Naive B cell (primary cell): ENCODE data around the gene CEP85L. TPM values are rescaled to one million over a fixed set of nuclear protein-coding genes. Genes with fewer than 3 reads are reported as not detected.

Source experiments
- ATAC-seq, 2 donors: fragments of 150-1000 bp; cut with Tn5 transposase; 2 replicates each; pipeline ENCODE4 v1.10.0; 2021; ENCODE audit warnings: low read depth in 2 of 2, mild to moderate bottlenecking in 2 of 2, moderate library complexity in 2 of 2
- DNase-seq: peaks from one replicate; pipeline ENCODE4 v3.0.0; 2022
- H3K27ac Mint-ChIP-seq, 6 donors: one replicate each; pipeline ENCODE4 v1.8.0; 2020 to 2022; ENCODE audit warnings: mild to moderate bottlenecking in 6 of 6, mixed read lengths in 6 of 6, moderate library complexity in 5 of 6, inconsistent platforms in 2 of 6
- H3K27me3 Mint-ChIP-seq, 3 donors: one replicate each; pipeline ENCODE4 v1.8.0; 2021 to 2022; ENCODE audit warnings: mixed read lengths in 3 of 3, mild to moderate bottlenecking in 1 of 3
- H3K36me3 Mint-ChIP-seq, 2 donors: one replicate each; pipeline ENCODE4 v1.8.0; 2020 to 2022; ENCODE audit warnings: mixed read lengths in 2 of 2, inconsistent platforms in 1 of 2, mild to moderate bottlenecking in 1 of 2
- H3K4me1 Mint-ChIP-seq, 3 donors: one replicate each; pipeline ENCODE4 v1.8.0; 2020 to 2022; ENCODE audit warnings: mixed read lengths in 3 of 3, inconsistent platforms in 1 of 3, mild to moderate bottlenecking in 1 of 3, moderate library complexity in 1 of 3
- H3K4me3 Mint-ChIP-seq, 8 donors: one replicate each; pipeline ENCODE4 v1.8.0; 2020 to 2022; ENCODE audit warnings: mild to moderate bottlenecking in 8 of 8, mixed read lengths in 8 of 8, moderate library complexity in 8 of 8, inconsistent platforms in 2 of 8
- H3K9me3 Mint-ChIP-seq, 7 donors: one replicate each; pipeline ENCODE4 v1.8.0; 2020 to 2022; ENCODE audit warnings: mixed read lengths in 7 of 7, mild to moderate bottlenecking in 5 of 7, inconsistent platforms in 2 of 7, moderate library complexity in 1 of 7
- polyA plus RNA-seq, 6 donors: library from polyadenylated mRNA; unstranded; fragments of 300-500 nt; fragmentation: Illumina TruSeq; gene quantifications; one replicate each; pipeline ENCODE4 v1.2.3, GENCODE V29; 2021; ENCODE audit warnings: low read depth in 6 of 6

The CEP85L gene
- 10 to 100 TPM; 19.6 to 31.0 (median 25.0) TPM for polyA plus RNA-seq

DNA sequence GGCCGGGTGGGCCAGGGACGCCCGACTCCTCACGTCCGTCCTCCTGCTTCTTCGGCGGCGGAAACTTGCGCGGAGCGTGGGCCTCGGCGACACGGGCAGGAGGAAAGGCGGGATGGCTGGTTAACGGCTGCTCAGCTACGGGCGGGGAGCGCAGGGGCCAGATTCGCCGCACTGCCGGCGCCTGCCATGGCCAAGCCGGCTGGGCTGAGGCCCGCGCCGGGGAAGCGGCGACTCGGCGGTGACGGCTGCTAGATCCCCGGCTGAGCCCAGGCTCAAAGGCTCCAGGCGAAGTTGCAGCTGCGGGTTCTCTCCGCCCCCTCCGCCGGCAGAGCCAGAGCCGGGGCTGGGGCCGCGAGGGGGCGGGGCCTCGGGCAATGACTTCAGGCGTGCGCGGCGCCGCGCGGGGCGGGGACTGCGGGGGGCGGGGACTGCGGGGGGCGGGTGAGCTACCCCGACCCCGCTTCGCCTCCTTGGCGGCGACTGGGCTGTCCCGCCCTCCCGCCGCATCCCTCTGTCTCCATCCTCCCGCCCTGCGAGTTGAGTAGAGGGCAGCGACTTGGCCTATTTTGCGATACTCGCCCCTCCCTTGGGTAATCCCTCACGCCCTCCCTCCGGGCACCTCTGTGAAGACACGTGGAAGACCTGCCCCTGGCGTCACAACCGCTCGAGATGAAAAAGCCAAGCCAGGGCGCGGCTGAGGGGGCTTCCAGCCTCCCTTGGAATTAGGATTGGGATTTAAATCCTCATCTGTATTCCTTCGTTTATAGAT is at the start of gene CEP85L:
Gene CEP85L, minus strand, starts transcription at position 310 of the 769 bp plus-strand sequence. CDS start 322 bp downstream, outside the sequence.
- H3K27ac Mint-ChIP-seq, result peak within 1 kb of the TSS; percentile 89 to 98 (median 94)
- H3K36me3 Mint-ChIP-seq, result no peaks in the 10 kb centered on the region
- no peaks in the 10 kb centered on the region for H3K9me3 Mint-ChIP-seq
- peak; percentile 88 for ATAC-seq
- H3K4me1 Mint-ChIP-seq, result peaks cover 15 to 25% (median 16%) of the 10 kb centered on the region in 3 donors
- no peaks in the 10 kb centered on the region for H3K27me3 Mint-ChIP-seq
- DNase-seq, result peak; percentile 88
- H3K4me3 Mint-ChIP-seq, result peak within 1 kb of the TSS; percentile 87 to 98 (median 93)

DNA sequence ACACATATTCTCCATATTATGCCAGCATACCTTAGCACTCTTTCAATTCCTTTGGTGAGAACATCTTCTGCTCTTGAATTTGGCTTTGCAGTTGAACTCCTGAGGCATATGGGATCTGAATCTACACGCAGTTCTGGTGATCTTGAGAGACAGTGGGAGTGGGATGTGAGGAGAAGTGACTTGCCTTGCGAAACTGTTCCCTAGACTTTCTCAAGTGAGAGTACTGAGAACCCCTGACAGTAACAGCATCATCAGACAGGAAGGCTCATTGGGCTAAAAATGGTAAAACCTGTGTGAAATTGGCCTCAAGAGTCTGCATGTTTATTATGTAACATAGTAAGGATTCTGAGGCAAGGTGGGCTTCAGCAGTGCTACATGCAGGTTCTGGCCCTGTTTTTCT is 49.1 kb upstream of the CEP85L start:
- DNase-seq, result no peak
- Mint-ChIP-seq H3K4me3 (no peak overlapping the region), H3K36me3 (peaks cover 15 to 26% of the 10 kb centered on the region in 2 donors), H3K27ac (peak overlapping the region in 2 of 6 donors; percentile 37 to 39), H3K4me1 (peaks cover 46 to 84% (median 56%) of the 10 kb centered on the region in 3 donors), H3K9me3 (peaks cover 0 to 3% (median 0%) of the 10 kb centered on the region in 7 donors), H3K27me3 (no peaks in the 10 kb centered on the region)
- no peak for ATAC-seq

DNA sequence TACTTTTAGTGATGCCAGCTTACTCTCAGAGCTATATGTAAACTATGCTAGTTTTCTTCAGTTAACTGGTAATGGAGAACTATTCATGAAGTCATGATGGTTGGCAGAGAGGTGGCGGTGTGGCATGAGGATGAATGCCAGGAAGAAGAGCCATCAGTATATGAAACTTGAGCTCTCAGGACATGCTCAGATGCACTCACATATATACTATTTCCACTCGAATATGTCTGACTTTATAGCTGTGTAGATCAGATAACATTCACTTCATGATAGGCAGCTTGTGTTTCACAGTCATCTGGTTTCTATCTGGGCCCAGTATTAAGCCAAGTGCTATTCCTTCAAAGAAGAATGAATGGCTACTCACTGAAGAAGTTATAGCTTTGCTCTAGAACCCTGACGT is 46.2 kb upstream of the CEP85L start:
- Mint-ChIP-seq H3K4me1 (peaks cover 44 to 70% (median 54%) of the 10 kb centered on the region in 3 donors), H3K27me3 (no peaks in the 10 kb centered on the region), H3K4me3 (no peak overlapping the region), H3K9me3 (peaks cover 0 to 3% (median 0%) of the 10 kb centered on the region in 7 donors), H3K36me3 (peaks cover 15 to 37% of the 10 kb centered on the region in 2 donors), H3K27ac (peak overlapping the region in 2 of 6 donors; percentile 60 to 62)
- ATAC-seq (peak; percentile 39 to 47), DNase-seq (no peak)

DNA sequence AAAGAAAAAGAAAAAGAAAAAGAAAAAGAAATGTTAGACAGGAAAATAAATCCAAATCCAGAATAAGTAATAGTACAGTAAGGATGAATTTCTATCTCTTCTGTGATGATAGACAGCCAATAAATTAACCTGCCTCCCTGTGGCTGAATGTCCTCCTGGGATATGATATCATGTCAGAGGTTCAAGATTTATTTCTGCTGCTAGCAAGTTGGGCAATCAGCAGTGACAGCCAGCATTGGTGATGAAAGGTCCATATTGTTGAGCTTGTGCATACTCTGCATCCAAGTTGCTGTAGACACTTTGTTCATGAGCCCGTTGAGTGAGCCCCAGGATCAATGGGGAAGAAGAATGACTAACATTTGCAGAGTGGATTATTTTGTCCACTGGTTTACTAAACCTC is 44.9 kb upstream of the CEP85L start:
- no peak overlapping the region for H3K4me3 Mint-ChIP-seq
- H3K36me3 Mint-ChIP-seq, result peaks cover 11 to 34% of the 10 kb centered on the region in 2 donors
- DNase-seq, result no peak
- no peak for ATAC-seq
- H3K27me3 Mint-ChIP-seq, result no peaks in the 10 kb centered on the region
- peaks cover 38 to 60% (median 49%) of the 10 kb centered on the region in 3 donors for H3K4me1 Mint-ChIP-seq
- H3K9me3 Mint-ChIP-seq, result peaks cover 0 to under 1% (median 0%) of the 10 kb centered on the region in 7 donors
- H3K27ac Mint-ChIP-seq, result peak overlapping the region in 4 of 6 donors; percentile 16 to 74 (median 52)

DNA sequence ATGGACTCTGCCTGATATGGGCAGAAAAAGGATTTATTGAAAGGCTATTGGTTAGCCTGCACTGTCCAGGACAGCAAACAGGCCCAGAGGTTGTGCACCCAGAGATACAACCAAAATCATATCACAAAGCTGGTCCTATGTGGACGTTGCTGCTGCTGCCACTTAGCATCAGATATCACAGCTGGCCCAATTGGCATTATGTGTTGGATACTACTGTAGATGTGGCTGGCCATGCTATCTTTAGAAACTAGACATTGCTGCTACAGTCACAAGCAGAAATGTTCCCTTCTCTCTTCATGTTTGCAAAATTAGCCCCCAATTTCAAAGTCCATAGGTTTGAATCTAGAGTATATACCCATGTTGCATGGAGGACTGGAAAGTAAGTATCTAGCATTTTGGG is 42.2 kb upstream of the CEP85L start:
- Mint-ChIP-seq H3K36me3 (peaks cover 8 to 38% of the 10 kb centered on the region in 2 donors), H3K27ac (peak overlapping the region in 3 of 6 donors; percentile 0 to 69 (median 21)), H3K27me3 (no peaks in the 10 kb centered on the region), H3K4me1 (peaks cover 39 to 59% (median 46%) of the 10 kb centered on the region in 3 donors), H3K4me3 (no peak overlapping the region), H3K9me3 (peaks cover 0 to 1% (median 0%) of the 10 kb centered on the region in 7 donors)
- ATAC-seq (no peak), DNase-seq (no peak)

DNA sequence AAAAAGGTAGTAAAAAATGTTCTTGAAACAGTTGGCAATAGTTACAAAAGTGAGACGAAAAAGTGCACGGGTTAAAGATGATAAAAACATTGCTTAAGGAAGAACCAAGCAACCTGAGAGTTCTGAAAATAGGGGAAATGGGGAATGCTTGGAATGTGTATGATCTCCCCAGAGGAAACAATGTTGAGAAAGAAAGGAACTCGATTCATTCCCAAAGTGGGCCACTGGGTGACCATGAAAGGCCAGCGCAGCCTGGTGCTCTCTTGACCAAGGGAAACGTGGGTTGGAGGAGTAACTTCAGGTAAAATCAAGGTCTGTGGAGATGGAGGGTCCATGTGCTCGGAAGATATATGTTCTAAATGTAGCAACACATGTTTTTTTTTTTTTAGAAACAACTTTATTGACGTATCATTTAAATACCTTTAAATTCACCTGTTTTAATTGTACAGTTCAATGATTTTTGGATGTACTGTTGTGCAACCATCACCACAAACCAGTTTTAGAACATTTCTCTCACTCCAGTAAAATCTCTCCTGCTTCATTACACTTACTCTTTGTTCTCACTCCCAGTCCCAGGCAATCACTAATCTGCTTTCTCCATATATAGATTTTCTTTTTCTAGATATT is 34.5 kb upstream of the CEP85L start:
- H3K4me3 Mint-ChIP-seq, result no peak overlapping the region

DNA sequence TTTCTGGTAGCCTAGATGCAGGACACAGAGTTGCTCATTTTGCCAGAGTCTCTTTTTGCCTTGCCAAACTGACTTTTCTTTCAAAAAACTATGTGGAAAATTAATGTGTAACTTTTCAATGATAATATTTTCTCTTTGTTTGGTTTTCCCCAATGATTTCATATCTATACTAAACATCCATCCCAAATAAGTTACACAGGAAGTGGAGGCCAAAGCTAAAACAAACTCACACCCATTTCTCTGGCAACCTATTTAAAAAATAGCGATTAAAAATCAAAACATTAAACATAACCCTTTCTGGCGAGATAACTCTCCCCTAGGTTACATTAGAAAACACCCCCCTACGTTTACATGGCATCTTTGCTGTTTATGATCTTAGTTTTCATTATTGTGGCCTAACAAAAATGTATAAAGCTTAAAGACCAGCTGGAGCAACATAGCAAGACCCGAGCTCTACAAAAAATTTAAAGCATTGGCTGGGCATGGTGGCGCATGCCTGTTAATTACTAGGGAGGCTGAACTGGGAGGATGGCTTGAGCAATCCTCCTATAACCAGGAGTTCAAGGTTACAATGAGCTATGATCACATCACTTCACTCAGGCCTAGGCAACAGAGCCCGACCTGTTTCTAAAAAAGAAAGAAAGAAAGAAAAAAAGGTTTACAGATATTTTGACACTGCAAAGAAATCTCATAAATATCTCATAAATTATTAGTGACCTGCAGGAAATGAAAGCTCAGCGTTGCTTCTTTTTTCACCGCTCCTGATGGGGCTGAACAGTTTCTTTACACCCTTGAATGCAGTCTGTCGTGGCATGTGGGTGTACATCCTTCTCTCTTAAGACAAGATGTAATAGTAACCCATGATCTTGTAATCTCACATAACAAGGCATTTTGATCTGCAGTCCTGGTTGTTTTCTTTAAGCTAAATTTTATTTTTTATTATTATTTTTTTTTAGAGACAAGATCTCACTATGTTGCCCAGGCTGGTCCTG is 32.8 kb upstream of the CEP85L start:
- peaks cover 27 to 48% (median 47%) of the 10 kb centered on the region in 3 donors for H3K4me1 Mint-ChIP-seq

More for the DNA sequence above, 34.5 kb upstream of the CEP85L start:
- H3K36me3 Mint-ChIP-seq, result peaks cover 5 to 16% of the 10 kb centered on the region in 2 donors
- no peak for ATAC-seq
- DNase-seq, result no peak
- H3K27ac Mint-ChIP-seq, result peak overlapping the region in 2 of 6 donors; percentile 21 to 84
- H3K4me1 Mint-ChIP-seq, result peaks cover 37 to 56% (median 50%) of the 10 kb centered on the region in 3 donors
- no peaks in the 10 kb centered on the region for H3K27me3 Mint-ChIP-seq
- H3K9me3 Mint-ChIP-seq, result peaks cover 0 to 1% (median 0%) of the 10 kb centered on the region in 7 donors

DNA sequence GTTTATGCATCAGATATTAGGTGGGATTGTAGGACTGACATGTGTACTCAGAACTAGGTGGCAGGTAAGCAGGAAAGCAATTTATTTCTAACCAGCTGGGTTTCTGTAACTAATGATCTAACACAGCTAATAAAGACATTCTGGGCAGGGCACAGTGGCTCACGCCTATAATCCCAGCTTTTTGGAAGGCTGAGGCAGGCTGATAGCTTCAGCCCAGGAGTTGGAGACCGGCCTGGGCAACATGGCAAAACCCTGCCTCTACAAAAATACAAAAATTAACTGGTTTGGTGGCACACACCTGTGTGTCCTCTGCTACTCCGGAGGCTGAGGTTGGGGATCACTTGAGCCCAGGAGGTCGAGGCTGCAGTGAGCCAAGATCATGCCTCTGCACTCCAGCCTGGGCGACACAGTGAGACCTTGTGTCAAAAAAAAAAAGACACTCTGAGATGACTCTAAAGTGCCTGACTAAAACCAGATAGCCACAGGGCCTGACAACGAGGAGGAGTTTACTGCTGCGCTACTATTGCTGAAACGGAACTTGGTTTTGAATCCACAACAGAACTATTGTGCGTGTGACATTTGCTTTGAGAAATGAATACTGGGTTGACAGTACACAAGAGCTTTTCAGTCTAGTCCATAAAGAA is 29.2 kb upstream of the CEP85L start:
- DNase-seq (no peak), ATAC-seq (no peak)
- H3K27me3 Mint-ChIP-seq, result no peaks in the 10 kb centered on the region
- H3K27ac Mint-ChIP-seq, result peak overlapping the region in 4 of 6 donors; percentile 36 to 84 (median 55)
- no peaks in the 10 kb centered on the region for H3K9me3 Mint-ChIP-seq
- H3K4me1 Mint-ChIP-seq, result peaks cover 17 to 56% (median 31%) of the 10 kb centered on the region in 3 donors
- peaks cover 0 to 4% of the 10 kb centered on the region in 2 donors for H3K36me3 Mint-ChIP-seq
- no peak overlapping the region for H3K4me3 Mint-ChIP-seq

More for the DNA sequence above, 32.8 kb upstream of the CEP85L start:
- peak overlapping the region; percentile 25 to 80 (median 50) for H3K27ac Mint-ChIP-seq
- H3K4me3 Mint-ChIP-seq, result no peak overlapping the region
- H3K27me3 Mint-ChIP-seq, result no peaks in the 10 kb centered on the region
- DNase-seq (no peak), ATAC-seq (no peak)
- H3K9me3 Mint-ChIP-seq, result no peaks in the 10 kb centered on the region
- H3K36me3 Mint-ChIP-seq, result peaks cover 0 to 7% of the 10 kb centered on the region in 2 donors

DNA sequence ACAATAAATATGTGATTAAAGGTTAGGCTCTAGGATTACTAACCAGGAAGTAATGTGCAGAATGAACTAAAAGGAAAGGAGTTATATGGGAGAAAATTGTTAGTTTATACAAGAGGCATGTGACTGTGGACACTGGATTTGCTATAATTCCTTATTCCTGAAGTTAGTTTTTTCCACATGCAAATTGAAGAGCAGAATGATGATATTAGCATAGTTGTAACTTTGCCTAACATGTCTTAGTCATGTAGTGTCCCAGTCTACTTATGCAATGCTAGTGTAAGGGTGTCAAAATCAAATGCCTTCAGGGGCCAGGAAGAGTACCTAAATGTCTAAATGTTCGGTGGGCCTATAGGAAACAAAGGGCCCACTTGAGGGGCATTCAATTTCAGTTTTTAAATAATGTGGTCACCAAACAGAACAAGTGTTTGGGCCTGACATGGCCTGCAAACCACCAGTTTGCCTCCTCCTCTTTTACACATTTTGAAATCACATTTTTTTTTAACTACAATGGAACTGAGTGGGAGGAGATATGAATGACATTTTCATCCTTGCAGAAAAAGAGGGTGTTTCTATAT is 28.0 kb upstream of the CEP85L start:
- Mint-ChIP-seq H3K4me3 (peak overlapping the region in 1 of 8 donors; percentile 21), H3K27me3 (no peaks in the 10 kb centered on the region), H3K4me1 (peaks cover 14 to 56% (median 26%) of the 10 kb centered on the region in 3 donors), H3K27ac (peak overlapping the region in 1 of 6 donors; percentile 38), H3K9me3 (no peaks in the 10 kb centered on the region), H3K36me3 (peaks cover 0 to 4% of the 10 kb centered on the region in 2 donors)
- DNase-seq (no peak), ATAC-seq (no peak)

DNA sequence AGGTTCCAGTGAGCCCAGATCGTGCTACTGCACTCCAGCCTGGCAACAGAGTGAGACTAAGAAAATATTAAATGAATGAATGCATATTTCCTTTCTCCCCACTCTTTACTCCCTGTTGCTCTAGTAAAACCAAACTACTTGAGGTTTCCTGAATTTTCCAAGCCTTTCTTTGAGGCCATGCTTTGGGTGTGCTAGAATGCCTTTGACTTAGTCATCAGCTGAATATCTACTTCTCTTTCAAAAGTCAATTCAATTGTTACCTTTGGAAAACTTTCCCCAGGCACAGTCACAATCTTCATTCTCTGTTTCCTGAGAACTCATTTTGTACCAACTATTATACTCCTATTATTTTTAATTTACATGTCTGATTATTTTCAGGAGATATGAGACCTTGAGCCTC is 27.5 kb upstream of the CEP85L start:
- Mint-ChIP-seq H3K36me3 (peaks cover 0 to 4% of the 10 kb centered on the region in 2 donors), H3K4me3 (peak overlapping the region in 1 of 8 donors; percentile 21), H3K4me1 (peaks cover 9 to 50% (median 23%) of the 10 kb centered on the region in 3 donors), H3K27me3 (no peaks in the 10 kb centered on the region), H3K27ac (peak overlapping the region in 1 of 6 donors; percentile 20), H3K9me3 (no peaks in the 10 kb centered on the region)
- DNase-seq (no peak), ATAC-seq (no peak)

DNA sequence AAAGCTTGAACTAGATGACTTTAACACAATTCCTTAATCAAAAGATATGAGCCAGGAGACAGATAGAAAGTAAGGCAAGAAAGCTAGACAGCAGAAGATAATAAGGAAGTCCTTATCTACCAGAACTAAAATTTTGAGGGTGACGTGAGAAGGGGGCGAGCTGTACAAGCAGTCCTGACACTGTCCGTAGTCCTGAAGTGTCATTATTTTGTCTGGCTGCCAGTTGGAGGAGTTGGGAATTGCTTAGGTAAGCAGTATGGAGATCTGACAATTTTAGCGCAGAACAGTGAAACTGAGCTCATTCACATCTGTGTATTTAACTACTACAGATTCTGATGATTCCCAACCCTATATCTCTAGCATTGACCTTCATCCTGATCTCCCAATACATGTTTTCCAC is 25.8 kb upstream of the CEP85L start:
- no peak for ATAC-seq
- no peak overlapping the region for H3K4me3 Mint-ChIP-seq
- no peaks in the 10 kb centered on the region for H3K27me3 Mint-ChIP-seq
- H3K4me1 Mint-ChIP-seq, result peaks cover 9 to 57% (median 37%) of the 10 kb centered on the region in 3 donors
- no peaks in the 10 kb centered on the region for H3K9me3 Mint-ChIP-seq
- H3K36me3 Mint-ChIP-seq, result peaks cover 0 to 4% of the 10 kb centered on the region in 2 donors
- DNase-seq, result no peak
- H3K27ac Mint-ChIP-seq, result peak overlapping the region in 1 of 6 donors; percentile 29

DNA sequence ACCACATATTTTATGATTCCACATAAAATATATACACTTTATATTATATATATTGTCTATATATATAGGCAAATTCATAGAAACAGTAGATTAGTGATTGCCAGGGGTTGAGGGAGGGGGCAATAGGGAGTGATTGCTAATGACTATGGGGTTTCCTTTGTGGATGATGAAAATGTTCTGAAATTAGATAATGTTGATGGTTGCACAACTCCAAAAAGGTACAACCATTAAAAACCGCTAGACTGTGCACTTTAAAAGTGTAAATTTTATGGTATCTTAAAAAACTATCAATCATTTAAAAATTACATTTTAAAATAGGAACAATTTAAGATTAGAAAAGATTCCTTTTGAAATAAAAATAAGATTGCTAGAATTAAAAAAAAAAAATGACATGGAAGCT is 23.8 kb upstream of the CEP85L start:
- Mint-ChIP-seq H3K4me1 (peaks cover 11 to 55% (median 37%) of the 10 kb centered on the region in 3 donors), H3K27ac (peak overlapping the region in 1 of 6 donors; percentile 81), H3K4me3 (no peak overlapping the region), H3K27me3 (no peaks in the 10 kb centered on the region), H3K36me3 (peaks cover 0 to 4% of the 10 kb centered on the region in 2 donors), H3K9me3 (no peaks in the 10 kb centered on the region)
- DNase-seq (no peak), ATAC-seq (no peak)
